Neural progenitor cell (in vitro differentiated cells): ENCODE results near the gene SLC17A9. TPM values are rescaled to one million over a fixed set of nuclear protein-coding genes. Genes with fewer than 3 reads are reported as not detected.

ENCODE experiments used
- DNase-seq: peaks from one replicate; pipeline ENCODE4 v3.0.0-alpha.2; 2016; ENCODE audit warnings: low spot score
- H2AFZ ChIP-seq: fragments of 200-600 bp; sonication (generic); replicated peaks from 2 replicates; pipeline ENCODE4 v1.6.1; 2016; ENCODE audit warnings: antibody characterized with exemption
- H3F3A ChIP-seq: fragments of 200-600 bp; sonication (generic); 2 replicates; pipeline ENCODE4 v1.6.1; 2016; ENCODE audit warnings: antibody characterized with exemption, low read depth
- H3K27ac ChIP-seq: fragments of 200-600 bp; sonication (generic); 2 replicates; pipeline ENCODE4 v1.5.1; 2016; ENCODE audit warnings: mild to moderate bottlenecking
- H3K27me3 ChIP-seq: fragments of 200-600 bp; sonication (generic); 2 replicates; pipeline ENCODE4 v1.6.1; 2016; ENCODE audit warnings: mild to moderate bottlenecking, moderate library complexity
- H3K36me3 ChIP-seq: fragments of 200-600 bp; sonication (generic); 2 replicates; pipeline ENCODE4 v1.5.1; 2016
- H3K4me1 ChIP-seq: fragments of 200-600 bp; sonication (generic); 2 replicates; pipeline ENCODE4 v1.6.1; 2016; ENCODE audit warnings: mixed run types
- H3K4me2 ChIP-seq: fragments of 200-600 bp; sonication (generic); 2 replicates; pipeline ENCODE4 v1.6.1; 2016
- H3K4me3 ChIP-seq: fragments of 200-600 bp; sonication (generic); 2 replicates; pipeline ENCODE4 v1.5.1; 2016
- H3K79me2 ChIP-seq: fragments of 200-600 bp; sonication (generic); 2 replicates; pipeline ENCODE4 v1.6.1; 2016; ENCODE audit warnings: low read depth
- H3K9ac ChIP-seq: fragments of 200-600 bp; sonication (generic); 2 replicates; pipeline ENCODE4 v1.6.1; 2016
- H3K9me3 ChIP-seq: fragments of 200-600 bp; sonication (generic); 2 replicates; pipeline ENCODE4 v1.5.1; 2016; ENCODE audit warnings: low read depth
- H4K20me1 ChIP-seq: fragments of 200-600 bp; sonication (generic); 2 replicates; pipeline ENCODE4 v1.6.1; 2016; ENCODE audit warnings: low read depth
- H3K27ac Mint-ChIP-seq: 3 replicates; pipeline ENCODE4 v1.8.0; 2021; ENCODE audit warnings: mixed read lengths
- H3K27me3 Mint-ChIP-seq: 2 replicates; pipeline ENCODE4 v1.8.0; 2022; ENCODE audit warnings: low read depth, mild to moderate bottlenecking, inconsistent platforms, moderate library complexity, mixed read lengths; ENCODE audit not compliant: insufficient read depth
- H3K36me3 Mint-ChIP-seq: 3 replicates; pipeline ENCODE4 v1.8.0; 2021; ENCODE audit warnings: mixed read lengths
- H3K4me1 Mint-ChIP-seq: 3 replicates; pipeline ENCODE4 v1.8.0; 2021; ENCODE audit warnings: mixed read lengths
- H3K4me3 Mint-ChIP-seq: 3 replicates; pipeline ENCODE4 v1.8.0; 2021; ENCODE audit warnings: mild to moderate bottlenecking, moderate library complexity, mixed read lengths
- H3K9me3 Mint-ChIP-seq: 3 replicates; pipeline ENCODE4 v1.8.0; 2020; ENCODE audit warnings: mixed read lengths
- CTCF ChIP-seq: fragments of 200-600 bp; sonication (generic); IDR thresholded peaks from 2 replicates; pipeline ENCODE4 v1.5.1; 2017; ENCODE audit warnings: antibody characterized with exemption, mild to moderate bottlenecking
- EZH2 ChIP-seq: fragments of 200-600 bp; sonication (generic); IDR thresholded peaks from 2 replicates; pipeline ENCODE4 v1.6.1; 2017; ENCODE audit warnings: antibody characterized with exemption, mild to moderate bottlenecking, moderate library complexity
- EZH2phosphoT487 ChIP-seq: fragments of 200-600 bp; sonication (generic); IDR thresholded peaks from 2 replicates; pipeline ENCODE4 v1.6.1; 2017; ENCODE audit warnings: antibody characterized with exemption
- total RNA-seq: library from RNA; depleted of rRNA; stranded (reverse); fragments of >200 nt; gene quantifications from 2 replicates; pipeline ENCODE4 v1.2.3, GENCODE V29; 2015; ENCODE audit warnings: low replicate concordance

SLC17A9 gene
- total RNA-seq, 1 donor from 2014 or later, result 0.17 TPM

GRCh38 chr20:62978561-62978943, 26.0 kb downstream of the SLC17A9 start:
- H3K27me3 ChIP-seq, result peaks cover 46% of the 10 kb centered on the region
- H4K20me1 ChIP-seq, result peaks cover 8% of the 10 kb centered on the region
- H3K4me3 ChIP-seq, result no peak overlapping the region
- H3K4me1 ChIP-seq, result peaks cover 28% of the 10 kb centered on the region
- H3K4me1 Mint-ChIP-seq, result peaks cover 47% of the 10 kb centered on the region
- H3K4me2 ChIP-seq, result no peak overlapping the region
- H3K9me3 Mint-ChIP-seq, result no peaks in the 10 kb centered on the region
- peaks cover 17% of the 10 kb centered on the region for H3F3A ChIP-seq
- no peaks in the 10 kb centered on the region for H3K9me3 ChIP-seq
- H3K27ac ChIP-seq, result no peak overlapping the region
- no peaks in the 10 kb centered on the region for H3K79me2 ChIP-seq
- H3K36me3 Mint-ChIP-seq, result no peaks in the 10 kb centered on the region
- no peak overlapping the region for H2AFZ ChIP-seq
- no peak for TF ChIP-seq EZH2phosphoT487
- no peak for TF ChIP-seq EZH2
- TF ChIP-seq CTCF, result no peak
- H3K27me3 Mint-ChIP-seq, result peaks cover 40% of the 10 kb centered on the region
- no peak overlapping the region for H3K27ac Mint-ChIP-seq
- no peak for DNase-seq
- H3K9ac ChIP-seq, result no peak overlapping the region
- no peaks in the 10 kb centered on the region for H3K36me3 ChIP-seq
- H3K4me3 Mint-ChIP-seq, result no peak overlapping the region

- Histone ChIP-seq H3K27ac (no peak overlapping the region), H3F3A (peaks cover 15% of the 10 kb centered on the region), H3K9ac (no peak overlapping the region), H3K79me2 (no peaks in the 10 kb centered on the region), H2AFZ (no peak overlapping the region), H3K36me3 (no peaks in the 10 kb centered on the region), H3K4me2 (no peak overlapping the region), H3K4me1 (peaks cover 28% of the 10 kb centered on the region), H3K27me3 (peaks cover 38% of the 10 kb centered on the region), H4K20me1 (peaks cover 3% of the 10 kb centered on the region), H3K9me3 (no peaks in the 10 kb centered on the region), H3K4me3 (no peak overlapping the region)
- peaks cover 52% of the 10 kb centered on the region for H3K4me1 Mint-ChIP-seq
- no peak for TF ChIP-seq CTCF
- TF ChIP-seq EZH2, result no peak
- TF ChIP-seq EZH2phosphoT487, result no peak
- H3K9me3 Mint-ChIP-seq, result no peaks in the 10 kb centered on the region
- H3K4me3 Mint-ChIP-seq, result no peak overlapping the region
- H3K36me3 Mint-ChIP-seq, result no peaks in the 10 kb centered on the region
- H3K27ac Mint-ChIP-seq, result no peak overlapping the region
- DNase-seq, result no peak
- peaks cover 35% of the 10 kb centered on the region for H3K27me3 Mint-ChIP-seq
Measured at GRCh38 chr20:62979310-62979709, 26.8 kb downstream of the SLC17A9 start.

- H3K27me3 Mint-ChIP-seq, result peaks cover 33% of the 10 kb centered on the region
- no peak overlapping the region for H2AFZ ChIP-seq
- H3K4me3 Mint-ChIP-seq, result no peak overlapping the region
Measured at GRCh38 chr20:62979876-62980373, 27.4 kb downstream of the SLC17A9 start.

More at GRCh38 chr20:62979876-62980373, 27.4 kb downstream of the SLC17A9 start:
- Histone ChIP-seq H3K27ac (no peak overlapping the region), H3K9me3 (no peaks in the 10 kb centered on the region), H3K4me3 (no peak overlapping the region), H3K4me1 (peaks cover 29% of the 10 kb centered on the region), H3F3A (peaks cover 16% of the 10 kb centered on the region), H3K79me2 (no peaks in the 10 kb centered on the region), H3K9ac (no peak overlapping the region), H3K36me3 (no peaks in the 10 kb centered on the region), H4K20me1 (no peaks in the 10 kb centered on the region), H3K27me3 (peaks cover 32% of the 10 kb centered on the region), H3K4me2 (no peak overlapping the region)
- Mint-ChIP-seq H3K36me3 (no peaks in the 10 kb centered on the region), H3K27ac (no peak overlapping the region), H3K9me3 (no peaks in the 10 kb centered on the region), H3K4me1 (peaks cover 53% of the 10 kb centered on the region)
- DNase-seq, result peak; percentile 42
- TF ChIP-seq EZH2phosphoT487, result no peak
- TF ChIP-seq EZH2, result no peak
- no peak for TF ChIP-seq CTCF
